NOMO-1 (cell line): ENCODE results near the gene TBC1D22A.
"Not testable (repeated sequence)": the region's sequence is repeated elsewhere in the genome, so short reads cannot be mapped to it uniquely, and the experiment has no call there.

Source experiments
- DNase-seq, 2 experiments: peaks; one replicate each; lab custom pipeline; 2025; ENCODE audit not compliant: unreplicated experiment in 2 of 2; lab: John Stamatoyannopoulos, UW

TBC1D22A gene

GRCh38 chr22:47124451-47124881 is 362.0 kb downstream of the TBC1D22A start:
- DNase-seq: no peak

GRCh38 chr22:47124961-47125360 is 362.5 kb downstream of the TBC1D22A start:
- no peak for DNase-seq

GRCh38 chr22:47125603-47126002 is 363.2 kb downstream of the TBC1D22A start:
- no peak for DNase-seq

GRCh38 chr22:47126344-47126811 is 363.9 kb downstream of the TBC1D22A start:
- no peak for DNase-seq

- no peak for DNase-seq
Observed at GRCh38 chr22:47127441-47127871, 365.0 kb downstream of the TBC1D22A start.

- no peak for DNase-seq
Observed at GRCh38 chr22:47128216-47128615, 365.8 kb downstream of the TBC1D22A start.

- DNase-seq: no peak
Observed at GRCh38 chr22:47128622-47129215, 366.3 kb downstream of the TBC1D22A start.

GRCh38 chr22:47129902-47130635 is 367.6 kb downstream of the TBC1D22A start:
- peak; percentile 60 to 71 for DNase-seq

- no peak for DNase-seq
Observed at GRCh38 chr22:47130883-47131631, 368.6 kb downstream of the TBC1D22A start.

GRCh38 chr22:47131632-47132427 is 369.4 kb downstream of the TBC1D22A start:
- DNase-seq: no peak

- DNase-seq: no peak
Observed at GRCh38 chr22:47132428-47132825, 370.0 kb downstream of the TBC1D22A start.

GRCh38 chr22:47133061-47133969 is 370.9 kb downstream of the TBC1D22A start:
- DNase-seq: no peak

GRCh38 chr22:47134222-47134621 is 371.8 kb downstream of the TBC1D22A start:
- no peak for DNase-seq

GRCh38 chr22:47135338-47135737 is 372.9 kb downstream of the TBC1D22A start:
- no peak for DNase-seq

GRCh38 chr22:47136050-47136449 is 373.6 kb downstream of the TBC1D22A start:
- no peak for DNase-seq

GRCh38 chr22:47136671-47137070 is 374.2 kb downstream of the TBC1D22A start:
- DNase-seq: no peak

GRCh38 chr22:47139013-47139789 is 376.8 kb downstream of the TBC1D22A start:
- DNase-seq: no peak

GRCh38 chr22:47139790-47140119 is 377.3 kb downstream of the TBC1D22A start:
- DNase-seq: no peak

- not testable (repeated sequence) for DNase-seq
Observed at GRCh38 chr22:47140975-47141374, 378.5 kb downstream of the TBC1D22A start.
